Smooth muscle cell (in vitro differentiated cells): ENCODE results near the gene PVALEF. TPM values are rescaled to one million over a fixed set of nuclear protein-coding genes. Genes with fewer than 3 reads are reported as not detected.

Source experiments
- DNase-seq: peaks from one replicate; lab custom pipeline; 2025; ENCODE audit not compliant: unreplicated experiment; lab: John Stamatoyannopoulos, UW
- H2AFZ ChIP-seq: fragments of 200-600 bp; sonication (generic); 2 replicates; pipeline ENCODE4 v1.6.0; 2016; ENCODE audit warnings: antibody characterized with exemption, low read depth, mild to moderate bottlenecking
- H3F3A ChIP-seq: fragments of 200-600 bp; sonication (generic); 2 replicates; pipeline ENCODE4 v1.6.0; 2017; ENCODE audit warnings: antibody characterized with exemption, low read depth
- H3K27ac ChIP-seq: fragments of 200-600 bp; sonication (generic); 2 replicates; pipeline ENCODE4 v1.5.1; 2016; ENCODE audit warnings: low read depth, mild to moderate bottlenecking
- H3K27me3 ChIP-seq: fragments of 200-600 bp; sonication (generic); 2 replicates; pipeline ENCODE4 v1.6.1; 2016; ENCODE audit warnings: low read depth, mild to moderate bottlenecking
- H3K36me3 ChIP-seq: fragments of 200-600 bp; sonication (generic); 2 replicates; pipeline ENCODE4 v1.5.1; 2016; ENCODE audit warnings: low read depth
- H3K4me1 ChIP-seq: fragments of 200-600 bp; sonication (generic); 2 replicates; pipeline ENCODE4 v1.5.1; 2016; ENCODE audit warnings: low read depth
- H3K4me2 ChIP-seq: fragments of 200-600 bp; sonication (generic); 2 replicates; pipeline ENCODE4 v1.6.0; 2016; ENCODE audit warnings: mild to moderate bottlenecking
- H3K4me3 ChIP-seq: fragments of 200-600 bp; sonication (generic); 2 replicates; pipeline ENCODE4 v1.5.1; 2016; ENCODE audit warnings: mild to moderate bottlenecking
- H3K79me2 ChIP-seq: fragments of 200-600 bp; sonication (generic); 2 replicates; pipeline ENCODE4 v1.6.0; 2016; ENCODE audit warnings: low read depth, mild to moderate bottlenecking
- H3K9ac ChIP-seq: fragments of 200-600 bp; sonication (generic); 2 replicates; pipeline ENCODE4 v1.6.0; 2016; ENCODE audit warnings: low read depth
- H3K9me3 ChIP-seq: fragments of 200-600 bp; sonication (generic); replicated peaks from 2 replicates; pipeline ENCODE4 v1.5.1; 2016; ENCODE audit warnings: low read depth
- H4K20me1 ChIP-seq: fragments of 200-600 bp; sonication (generic); 2 replicates; pipeline ENCODE4 v1.6.0; 2016; ENCODE audit warnings: low read depth
- WGBS: methylation state at CpG from one replicate; pipeline ENCODE4 v1.1.7; 2016; ENCODE audit warnings: low lambda C conversion rate; 5-methylcytosine and 5-hydroxymethylcytosine counted together
- polyA plus RNA-seq: library from polyadenylated mRNA; unstranded; fragments of >200 nt; fragmentation: Nextera tagmentation; extraction: Ambion mirVana; gene quantifications from 2 replicates; pipeline ENCODE4 v1.2.1, GENCODE V29; 2016
- total RNA-seq: library from RNA; depleted of rRNA; stranded (reverse); fragments of >200 nt; gene quantifications from 2 replicates; pipeline ENCODE4 v1.2.3, GENCODE V29; 2014
- TF ChIP-seq, protein P1 (sequence below): fragments of 200-600 bp; sonication (generic); IDR thresholded peaks from 2 replicates; pipeline ENCODE4 v1.5.1; 2017; ENCODE audit warnings: borderline replicate concordance, mild to moderate bottlenecking, antibody characterized with exemption; ENCODE audit not compliant: insufficient read depth, poor library complexity, severe bottlenecking

PVALEF gene
- total and polyA plus RNA-seq, 2 experiments from 2014 or later: not detected

GRCh38 chr17:81160747-81161453, 4.4 kb upstream of the PVALEF start:
- no peak overlapping the region for H2AFZ ChIP-seq
- no peak overlapping the region for H3K4me3 ChIP-seq
- H3K4me2 ChIP-seq: no peak overlapping the region
- DNase-seq: no peak
- H3K36me3 ChIP-seq: no peaks in the 10 kb centered on the region
- H3K27me3 ChIP-seq: peaks cover 5% of the 10 kb centered on the region
- H3K79me2 ChIP-seq: no peaks in the 10 kb centered on the region
- TF ChIP-seq, protein P1, sequence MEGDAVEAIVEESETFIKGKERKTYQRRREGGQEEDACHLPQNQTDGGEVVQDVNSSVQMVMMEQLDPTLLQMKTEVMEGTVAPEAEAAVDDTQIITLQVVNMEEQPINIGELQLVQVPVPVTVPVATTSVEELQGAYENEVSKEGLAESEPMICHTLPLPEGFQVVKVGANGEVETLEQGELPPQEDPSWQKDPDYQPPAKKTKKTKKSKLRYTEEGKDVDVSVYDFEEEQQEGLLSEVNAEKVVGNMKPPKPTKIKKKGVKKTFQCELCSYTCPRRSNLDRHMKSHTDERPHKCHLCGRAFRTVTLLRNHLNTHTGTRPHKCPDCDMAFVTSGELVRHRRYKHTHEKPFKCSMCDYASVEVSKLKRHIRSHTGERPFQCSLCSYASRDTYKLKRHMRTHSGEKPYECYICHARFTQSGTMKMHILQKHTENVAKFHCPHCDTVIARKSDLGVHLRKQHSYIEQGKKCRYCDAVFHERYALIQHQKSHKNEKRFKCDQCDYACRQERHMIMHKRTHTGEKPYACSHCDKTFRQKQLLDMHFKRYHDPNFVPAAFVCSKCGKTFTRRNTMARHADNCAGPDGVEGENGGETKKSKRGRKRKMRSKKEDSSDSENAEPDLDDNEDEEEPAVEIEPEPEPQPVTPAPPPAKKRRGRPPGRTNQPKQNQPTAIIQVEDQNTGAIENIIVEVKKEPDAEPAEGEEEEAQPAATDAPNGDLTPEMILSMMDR: no peak
- no peaks in the 10 kb centered on the region for H3K9me3 ChIP-seq
- no peaks in the 10 kb centered on the region for H4K20me1 ChIP-seq
- no peak overlapping the region for H3K9ac ChIP-seq
- H3K27ac ChIP-seq: no peak overlapping the region
- H3F3A ChIP-seq: no peaks in the 10 kb centered on the region
- no peaks in the 10 kb centered on the region for H3K4me1 ChIP-seq
- 93% methylated on average over 31 of the region's 32 CpGs for WGBS

DNA sequence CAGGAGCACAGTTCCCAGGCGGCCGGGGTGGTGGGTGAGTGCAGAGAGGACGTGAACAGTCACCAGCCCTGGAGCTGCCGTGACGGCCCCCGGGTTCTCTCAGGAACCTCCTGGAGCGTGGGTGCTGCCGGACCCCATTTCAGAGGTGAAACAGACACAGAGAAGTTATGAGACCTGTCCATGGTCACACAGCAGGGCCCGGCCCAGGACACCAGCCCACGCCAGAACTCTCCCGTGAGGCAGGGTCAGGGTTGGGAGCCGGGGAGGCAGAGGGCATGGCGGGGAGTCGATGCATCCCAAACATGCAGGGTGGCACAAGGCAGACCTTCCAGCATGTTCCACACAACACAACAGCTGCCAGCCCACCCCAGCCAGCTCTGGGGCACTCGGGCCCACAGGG, 3.8 kb upstream of the PVALEF start:
- Histone ChIP-seq H3K4me1 (no peaks in the 10 kb centered on the region), H3K27ac (no peak overlapping the region), H3K4me3 (no peak overlapping the region), H3K36me3 (no peaks in the 10 kb centered on the region), H2AFZ (no peak overlapping the region), H3F3A (no peaks in the 10 kb centered on the region), H4K20me1 (no peaks in the 10 kb centered on the region), H3K9me3 (no peaks in the 10 kb centered on the region), H3K9ac (no peak overlapping the region), H3K27me3 (peaks cover 6% of the 10 kb centered on the region), H3K79me2 (no peaks in the 10 kb centered on the region), H3K4me2 (no peak overlapping the region)
- DNase-seq: no peak
- TF ChIP-seq, protein P1: no peak
- 98% methylated on average over 15 of the region's 15 CpGs for WGBS

DNA sequence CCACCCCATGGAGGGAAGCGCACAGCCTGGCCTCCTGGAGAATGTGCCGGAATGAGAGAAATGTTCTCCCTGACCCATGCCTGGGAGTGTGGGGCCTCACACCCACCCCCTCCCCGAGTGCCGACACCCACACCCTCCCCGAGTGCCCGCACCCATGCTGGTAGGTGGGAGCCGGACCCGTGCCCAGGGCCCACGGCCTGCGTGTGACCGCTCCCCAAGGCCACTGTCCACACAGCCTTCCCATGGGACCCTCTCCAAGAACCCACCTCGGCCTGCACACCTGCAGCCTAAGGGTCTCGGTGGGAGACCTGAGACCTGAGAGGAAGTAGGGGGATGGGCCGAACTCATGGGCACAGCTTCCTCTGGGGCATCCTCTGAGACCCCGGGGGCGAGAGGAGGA, 3.3 kb upstream of the PVALEF start:
- TF ChIP-seq, protein P1: no peak
- Histone ChIP-seq H3K9ac (no peak overlapping the region), H3K36me3 (no peaks in the 10 kb centered on the region), H3K27me3 (peaks cover 10% of the 10 kb centered on the region), H3K27ac (no peak overlapping the region), H4K20me1 (no peaks in the 10 kb centered on the region), H3K79me2 (no peaks in the 10 kb centered on the region), H3K4me2 (no peak overlapping the region), H2AFZ (no peak overlapping the region), H3K4me3 (no peak overlapping the region), H3F3A (no peaks in the 10 kb centered on the region), H3K9me3 (no peaks in the 10 kb centered on the region), H3K4me1 (no peaks in the 10 kb centered on the region)
- no peak for DNase-seq
- 95% methylated on average over 8 of the region's 16 CpGs for WGBS

- 84% methylated on average over 11 of the region's 11 CpGs for whole genome bisulfite sequencing
- H4K20me1 ChIP-seq: no peaks in the 10 kb centered on the region
These were observed 2.8 kb upstream of the PVALEF start for GRCh38 chr17:81162491-81162890.

More at GRCh38 chr17:81162491-81162890, 2.8 kb upstream of the PVALEF start:
- DNase-seq: no peak
- no peaks in the 10 kb centered on the region for H3K36me3 ChIP-seq
- no peak overlapping the region for H3K9ac ChIP-seq
- H3F3A ChIP-seq: no peaks in the 10 kb centered on the region
- no peaks in the 10 kb centered on the region for H3K9me3 ChIP-seq
- H3K4me1 ChIP-seq: no peaks in the 10 kb centered on the region
- no peak overlapping the region for H2AFZ ChIP-seq
- TF ChIP-seq, protein P1: no peak
- H3K79me2 ChIP-seq: no peaks in the 10 kb centered on the region
- no peak overlapping the region for H3K4me3 ChIP-seq
- peaks cover 14% of the 10 kb centered on the region for H3K27me3 ChIP-seq
- no peak overlapping the region for H3K27ac ChIP-seq
- H3K4me2 ChIP-seq: no peak overlapping the region
